NOMO-1 treated with DMSO at 0.1 percent for 48 hours (cell line): ENCODE measurements around the gene SERPINB1.
"Not testable (repeated sequence)": the region's sequence is repeated elsewhere in the genome, so short reads cannot be mapped to it uniquely, and the experiment has no call there.

Experiments used
- DNase-seq: peaks from one replicate; lab custom pipeline; 2025; ENCODE audit not compliant: unreplicated experiment; lab: John Stamatoyannopoulos, UW

Gene SERPINB1

GRCh38 chr6:2819115-2819514 lies 22.5 kb downstream of the SERPINB1 start:
- DNase-seq, result no peak

GRCh38 chr6:2818593-2818992 lies 23.1 kb downstream of the SERPINB1 start:
- peak; percentile 15 for DNase-seq

- no peak for DNase-seq
Measured at GRCh38 chr6:2817903-2818443, 23.7 kb downstream of the SERPINB1 start.

- DNase-seq, result no peak
Measured at GRCh38 chr6:2816158-2816557, 25.5 kb downstream of the SERPINB1 start.

- no peak for DNase-seq
Measured at GRCh38 chr6:2812695-2813094, 29.0 kb downstream of the SERPINB1 start.

- peak; percentile 64 for DNase-seq
Measured at GRCh38 chr6:2810092-2810671, 31.5 kb downstream of the SERPINB1 start.

GRCh38 chr6:2809015-2809414 lies 32.6 kb downstream of the SERPINB1 start:
- DNase-seq, result no peak

GRCh38 chr6:2807342-2808090 lies 34.1 kb downstream of the SERPINB1 start:
- no peak for DNase-seq

- DNase-seq, result no peak
Measured at GRCh38 chr6:2806644-2807043, 35.0 kb downstream of the SERPINB1 start.

- no peak for DNase-seq
Measured at GRCh38 chr6:2805031-2805430, 36.6 kb downstream of the SERPINB1 start.

- DNase-seq, result no peak
Measured at GRCh38 chr6:2804516-2804915, 37.1 kb downstream of the SERPINB1 start.

GRCh38 chr6:2803731-2804429 lies 37.8 kb downstream of the SERPINB1 start:
- DNase-seq, result no peak

- DNase-seq, result no peak
Measured at GRCh38 chr6:2802521-2803060, 39.1 kb downstream of the SERPINB1 start.

GRCh38 chr6:2801687-2802086 lies 40.0 kb downstream of the SERPINB1 start:
- not testable (repeated sequence) for DNase-seq

GRCh38 chr6:2800552-2801316 lies 40.9 kb downstream of the SERPINB1 start:
- no peak for DNase-seq

GRCh38 chr6:2799936-2800527 lies 41.6 kb downstream of the SERPINB1 start:
- no peak for DNase-seq

GRCh38 chr6:2798586-2799134 lies 43.0 kb downstream of the SERPINB1 start:
- DNase-seq, result no peak

GRCh38 chr6:2797564-2798031 lies 44.1 kb downstream of the SERPINB1 start:
- no peak for DNase-seq

GRCh38 chr6:2796861-2797260 lies 44.8 kb downstream of the SERPINB1 start:
- DNase-seq, result peak; percentile 68

- peak; percentile 90 for DNase-seq
Measured at GRCh38 chr6:2795956-2796355, 45.7 kb downstream of the SERPINB1 start.
